Retinal pigment epithelial cell (primary cell): Measurements from ENCODE around the gene RERE.

Source experiments
- DNase-seq: peaks from one replicate; pipeline ENCODE4 v3.0.0-alpha.2; 2010; ENCODE audit warnings: low read depth
- H3K4me3 ChIP-seq: 2 replicates; pipeline ENCODE4 v1.5.1; 2011; ENCODE audit warnings: mild to moderate bottlenecking, low read length, control low read depth, moderate library complexity
- CTCF ChIP-seq: conservative IDR thresholded peaks from 2 replicates; pipeline ENCODE4 v1.5.1; 2011; ENCODE audit warnings: low read depth, low read length, control low read depth, inconsistent platforms

The RERE gene

GRCh38 chr1:8533124-8533523, 284.3 kb downstream of the RERE start:
- TF ChIP-seq CTCF = no peak
- no peak overlapping the region for H3K4me3 ChIP-seq

GRCh38 chr1:8529901-8530300, 287.5 kb downstream of the RERE start:
- no peak for TF ChIP-seq CTCF
- no peak overlapping the region for H3K4me3 ChIP-seq
- no peak for DNase-seq

More at GRCh38 chr1:8533124-8533523, 284.3 kb downstream of the RERE start:
- DNase-seq = no peak

- no peak for DNase-seq
- TF ChIP-seq CTCF = no peak
Observed at GRCh38 chr1:8527941-8528340, 289.5 kb downstream of the RERE start.

GRCh38 chr1:8525558-8526275, 291.7 kb downstream of the RERE start:
- peak overlapping the region; percentile 34 for H3K4me3 ChIP-seq
- peak; percentile 73 for DNase-seq
- no peak for TF ChIP-seq CTCF

More at GRCh38 chr1:8527941-8528340, 289.5 kb downstream of the RERE start:
- no peak overlapping the region for H3K4me3 ChIP-seq

GRCh38 chr1:8525216-8525557, 292.3 kb downstream of the RERE start:
- peak overlapping the region; percentile 34 for H3K4me3 ChIP-seq
- no peak for DNase-seq
- no peak for TF ChIP-seq CTCF

GRCh38 chr1:8524627-8525157, 292.7 kb downstream of the RERE start:
- no peak for TF ChIP-seq CTCF
- DNase-seq = no peak
- H3K4me3 ChIP-seq = no peak overlapping the region

GRCh38 chr1:8523666-8524206, 293.7 kb downstream of the RERE start:
- TF ChIP-seq CTCF = no peak
- no peak for DNase-seq
- H3K4me3 ChIP-seq = no peak overlapping the region
